Activated CD8-positive, alpha-beta T cell treated with anti-CD3 and anti-CD28 coated beads, Interleukin-2, amount 10 ng/mL, durations not matched to agents 7 days and 5 days (primary cell): ENCODE measurements around the gene PPL. TPM values are rescaled to one million over a fixed set of nuclear protein-coding genes. Genes with fewer than 3 reads are reported as not detected.
"Not testable (repeated sequence)": the region's sequence is repeated elsewhere in the genome, so short reads cannot be mapped to it uniquely, and the experiment has no call there.

Experiments used
- ATAC-seq: fragments of 150-1000 bp; cut with Tn5 transposase; one replicate; pipeline ENCODE4 v1.10.0; 2021; ENCODE audit warnings: moderate library complexity
- CTCF ChIA-PET: fragments of 350-600 bp; sonication (Branson Sonifier 250); formaldehyde crosslinking; loops from one replicate; lab custom pipeline; 2021; ENCODE audit warnings: antibody characterized with exemption; lab: Charles Lee
- POLR2A ChIA-PET: fragments of 350-600 bp; sonication (Branson Sonifier 250); formaldehyde crosslinking; loops from one replicate; lab custom pipeline; 2021; ENCODE audit warnings: antibody characterized with exemption; lab: Charles Lee
- DNase-seq: peaks from one replicate; pipeline ENCODE4 v3.0.0-alpha.2; 2020
- H3K27ac Mint-ChIP-seq: one replicate; pipeline ENCODE4 v1.8.0; 2021; ENCODE audit warnings: mild to moderate bottlenecking, mixed read lengths
- H3K27me3 Mint-ChIP-seq: one replicate; pipeline ENCODE4 v1.8.0; 2021; ENCODE audit warnings: low read depth, mixed read lengths
- H3K36me3 Mint-ChIP-seq: one replicate; pipeline ENCODE4 v1.8.0; 2021; ENCODE audit warnings: low read depth, mixed read lengths
- H3K4me1 Mint-ChIP-seq: one replicate; pipeline ENCODE4 v1.8.0; 2021; ENCODE audit warnings: low read depth, mixed read lengths
- H3K4me3 Mint-ChIP-seq: one replicate; pipeline ENCODE4 v1.8.0; 2021; ENCODE audit warnings: mild to moderate bottlenecking, mixed read lengths
- H3K9me3 Mint-ChIP-seq: one replicate; pipeline ENCODE4 v1.8.0; 2022; ENCODE audit warnings: mixed read lengths; ENCODE audit not compliant: insufficient read depth
- total RNA-seq, 2 experiments: library from RNA; stranded (reverse); gene quantifications; one replicate each; pipeline ENCODE4 v1.2.3, GENCODE V29; 2021

The PPL gene
- total RNA-seq, 2 experiments from 2014 or later = not detected

- Mint-ChIP-seq H3K36me3 (no peaks in the 10 kb centered on the region), H3K4me3 (peak overlapping the region; percentile 2), H3K27ac (no peak overlapping the region), H3K27me3 (peaks cover 25% of the 10 kb centered on the region), H3K4me1 (peaks cover 4% of the 10 kb centered on the region), H3K9me3 (no peaks in the 10 kb centered on the region)
- DNase-seq = no peak
- ATAC-seq = no peak
- ChIA-PET POLR2A (no interaction called here), CTCF (no interaction called here)
Observed at GRCh38 chr16:4937782-4938682, 1.1 kb upstream of the PPL start.

GRCh38 chr16:4936181-4936990, 562 bp downstream of the PPL start:
- Mint-ChIP-seq H3K9me3 (no peaks in the 10 kb centered on the region), H3K27me3 (peaks cover 25% of the 10 kb centered on the region), H3K4me1 (peaks cover 4% of the 10 kb centered on the region), H3K27ac (no peak overlapping the region), H3K36me3 (no peaks in the 10 kb centered on the region), H3K4me3 (peak overlapping the region; percentile 52)
- POLR2A ChIA-PET = no interaction called here
- DNase-seq = no peak
- peak; percentile 56 for ATAC-seq
- CTCF ChIA-PET = interaction anchor here (0.7 kb wide), 1 partner anchor 100 kb away, joined by 3 read pairs; no protein-coding TSS in a partner anchor

- DNase-seq = no peak
- CTCF ChIA-PET = interaction anchor here (0.7 kb wide), 1 partner anchor 101 kb away, joined by 3 read pairs; no protein-coding TSS in a partner anchor
- peaks cover 4% of the 10 kb centered on the region for H3K4me1 Mint-ChIP-seq
- no peak overlapping the region for H3K27ac Mint-ChIP-seq
- ATAC-seq = no peak
- H3K27me3 Mint-ChIP-seq = peaks cover 25% of the 10 kb centered on the region
- H3K4me3 Mint-ChIP-seq = no peak overlapping the region
- POLR2A ChIA-PET = no interaction called here
- H3K9me3 Mint-ChIP-seq = no peaks in the 10 kb centered on the region
- no peaks in the 10 kb centered on the region for H3K36me3 Mint-ChIP-seq
Observed at GRCh38 chr16:4935241-4935855, 1.6 kb downstream of the PPL start.

- no peak for DNase-seq
- CTCF ChIA-PET = no interaction called here
- H3K27ac Mint-ChIP-seq = no peak overlapping the region
- peaks cover 4% of the 10 kb centered on the region for H3K4me1 Mint-ChIP-seq
- H3K36me3 Mint-ChIP-seq = no peaks in the 10 kb centered on the region
- no peaks in the 10 kb centered on the region for H3K9me3 Mint-ChIP-seq
- H3K4me3 Mint-ChIP-seq = no peak overlapping the region
- H3K27me3 Mint-ChIP-seq = peaks cover 25% of the 10 kb centered on the region
- POLR2A ChIA-PET = no interaction called here
- ATAC-seq = no peak
Observed at GRCh38 chr16:4934591-4934990, 2.4 kb downstream of the PPL start.

GRCh38 chr16:4933871-4934395, 3.0 kb downstream of the PPL start:
- ATAC-seq (no peak), DNase-seq (no peak)
- CTCF ChIA-PET = no interaction called here
- Mint-ChIP-seq H3K4me1 (peaks cover 4% of the 10 kb centered on the region), H3K9me3 (no peaks in the 10 kb centered on the region), H3K4me3 (no peak overlapping the region), H3K36me3 (no peaks in the 10 kb centered on the region), H3K27me3 (peaks cover 25% of the 10 kb centered on the region), H3K27ac (no peak overlapping the region)
- POLR2A ChIA-PET = interaction anchor here (0.8 kb wide), 1 partner anchor 30 kb away, joined by 3 read pairs; no protein-coding TSS in a partner anchor

- POLR2A ChIA-PET = interaction anchor here (0.8 kb wide), 1 partner anchor 29 kb away, joined by 3 read pairs; no protein-coding TSS in a partner anchor
- no peak overlapping the region for H3K27ac Mint-ChIP-seq
- no peak for ATAC-seq
- CTCF ChIA-PET = no interaction called here
- peaks cover 4% of the 10 kb centered on the region for H3K4me1 Mint-ChIP-seq
- H3K36me3 Mint-ChIP-seq = no peaks in the 10 kb centered on the region
- no peaks in the 10 kb centered on the region for H3K9me3 Mint-ChIP-seq
- H3K27me3 Mint-ChIP-seq = peaks cover 22% of the 10 kb centered on the region
- no peak for DNase-seq
- no peak overlapping the region for H3K4me3 Mint-ChIP-seq
Observed at GRCh38 chr16:4933433-4933832, 3.5 kb downstream of the PPL start.

- no peak overlapping the region for H3K27ac Mint-ChIP-seq
- ChIA-PET CTCF (no interaction called here), POLR2A (no interaction called here)
- peaks cover 8% of the 10 kb centered on the region for H3K27me3 Mint-ChIP-seq
- DNase-seq (no peak), ATAC-seq (no peak)
- H3K4me1 Mint-ChIP-seq = peaks cover under 1% of the 10 kb centered on the region
- H3K36me3 Mint-ChIP-seq = no peaks in the 10 kb centered on the region
- peaks cover 4% of the 10 kb centered on the region for H3K9me3 Mint-ChIP-seq
- H3K4me3 Mint-ChIP-seq = no peak overlapping the region
Observed at GRCh38 chr16:4931381-4931780, 5.6 kb downstream of the PPL start.

- H3K4me1 Mint-ChIP-seq, H3K4me3 Mint-ChIP-seq, DNase-seq, POLR2A ChIA-PET, H3K27ac Mint-ChIP-seq, H3K27me3 Mint-ChIP-seq, ATAC-seq, H3K36me3 Mint-ChIP-seq, H3K9me3 Mint-ChIP-seq, CTCF ChIA-PET: not testable (repeated sequence)
Observed at GRCh38 chr16:4929619-4930018, 7.3 kb downstream of the PPL start.

GRCh38 chr16:4928227-4928626, 8.7 kb downstream of the PPL start:
- H3K4me3 Mint-ChIP-seq = no peak overlapping the region
- peaks cover 4% of the 10 kb centered on the region for H3K9me3 Mint-ChIP-seq
- no peak overlapping the region for H3K27ac Mint-ChIP-seq
- DNase-seq = no peak
- ChIA-PET POLR2A (no interaction called here), CTCF (no interaction called here)
- no peaks in the 10 kb centered on the region for H3K4me1 Mint-ChIP-seq
- no peaks in the 10 kb centered on the region for H3K27me3 Mint-ChIP-seq
- no peak for ATAC-seq
- H3K36me3 Mint-ChIP-seq = no peaks in the 10 kb centered on the region

- POLR2A ChIA-PET = no interaction called here
- no peaks in the 10 kb centered on the region for H3K4me1 Mint-ChIP-seq
- no peak overlapping the region for H3K4me3 Mint-ChIP-seq
- no peak for ATAC-seq
- no peak for DNase-seq
- CTCF ChIA-PET = interaction anchor here (0.5 kb wide), 1 partner anchor 14 kb away, joined by 4 read pairs; no protein-coding TSS in a partner anchor
- H3K27ac Mint-ChIP-seq = no peak overlapping the region
- H3K9me3 Mint-ChIP-seq = peaks cover 4% of the 10 kb centered on the region
- H3K36me3 Mint-ChIP-seq = no peaks in the 10 kb centered on the region
- H3K27me3 Mint-ChIP-seq = no peaks in the 10 kb centered on the region
Observed at GRCh38 chr16:4927661-4928060, 9.3 kb downstream of the PPL start.

GRCh38 chr16:4926928-4927327, 10.0 kb downstream of the PPL start:
- no peaks in the 10 kb centered on the region for H3K36me3 Mint-ChIP-seq

More at GRCh38 chr16:4926928-4927327, 10.0 kb downstream of the PPL start:
- Mint-ChIP-seq H3K4me3 (no peak overlapping the region), H3K4me1 (no peaks in the 10 kb centered on the region), H3K27me3 (no peaks in the 10 kb centered on the region), H3K9me3 (peaks cover 4% of the 10 kb centered on the region), H3K27ac (no peak overlapping the region)
- ATAC-seq = no peak
- ChIA-PET POLR2A (no interaction called here), CTCF (interaction anchor here (0.5 kb wide), 1 partner anchor 15 kb away, joined by 4 read pairs; no protein-coding TSS in a partner anchor)
- no peak for DNase-seq
